H1 (cell line): ENCODE results near the gene SLC35E1. TPM values are rescaled to one million over a fixed set of nuclear protein-coding genes. Genes with fewer than 3 reads are reported as not detected.

ENCODE experiments used
- CTCF ChIA-PET: fragments of 300-600 bp; sonication (Branson Sonifier 250); formaldehyde crosslinking; loops from one replicate; lab custom pipeline; 2021; ENCODE audit not compliant: partially characterized antibody; lab: Charles Lee
- POLR2A ChIA-PET: fragments of 300-600 bp; sonication (Branson Sonifier 250); formaldehyde crosslinking; loops from one replicate; lab custom pipeline; 2021; ENCODE audit warnings: inconsistent platforms; ENCODE audit not compliant: partially characterized antibody; lab: Charles Lee
- DNase-seq, 2 experiments: peaks; one replicate each; pipeline versions ENCODE4 v3.0.0 to v3.0.0-alpha.2; 2010 to 2022; ENCODE audit warnings: low spot score in 2 of 2, low read depth in 1 of 2, mixed read lengths in 1 of 2
- FAIRE-seq: peaks from 2 replicates; lab custom pipeline; 2011; peaks lifted over from hg19 to GRCh38; lab: Jason Lieb, UNC
- H2AFZ ChIP-seq: 2 replicates; pipeline ENCODE4 v1.8.1; 2012; ENCODE audit warnings: low read length, inconsistent platforms
- H2AK5ac ChIP-seq: 2 replicates; pipeline ENCODE4 v1.6.1; 2013; ENCODE audit warnings: low read depth, low read length
- H2BK120ac ChIP-seq: replicated peaks from 2 replicates; pipeline ENCODE3; 2013; ENCODE audit warnings: low read depth, low read length, inconsistent platforms
- H2BK12ac ChIP-seq: 2 replicates; pipeline ENCODE4 v1.6.1; 2013; ENCODE audit warnings: low read depth, low read length
- H2BK15ac ChIP-seq: 2 replicates; pipeline ENCODE4 v1.6.1; 2013; ENCODE audit warnings: low read length
- H2BK20ac ChIP-seq: 2 replicates; pipeline ENCODE4 v1.6.1; 2013; ENCODE audit warnings: low read length
- H2BK5ac ChIP-seq: 2 replicates; pipeline ENCODE4 v1.6.1; 2013; ENCODE audit warnings: low read depth, low read length
- H3K14ac ChIP-seq: 2 replicates; pipeline ENCODE4 v1.6.1; 2013; ENCODE audit warnings: inconsistent platforms; ENCODE audit not compliant: insufficient read length
- H3K18ac ChIP-seq: 2 replicates; pipeline ENCODE4 v1.6.1; 2013; ENCODE audit warnings: low read length; ENCODE audit errors: extremely low read depth
- H3K23ac ChIP-seq: 2 replicates; pipeline ENCODE4 v1.6.1; 2013; ENCODE audit warnings: inconsistent platforms; ENCODE audit not compliant: insufficient read length
- H3K23me2 ChIP-seq: 2 replicates; pipeline ENCODE4 v1.6.1; 2013; ENCODE audit warnings: low read depth, low read length
- H3K27ac ChIP-seq: 2 replicates; pipeline ENCODE4 v1.6.1; 2011; ENCODE audit warnings: low read depth, low read length, inconsistent platforms
- H3K27me3 ChIP-seq, 4 experiments: replicated peaks in 1 of 4; 1 replicate in 1 of 4; 2 replicates in 3 of 4; pipeline versions ENCODE4 v1.6.1 to v1.8.1; 2011 to 2013; ENCODE audit warnings: low read length in 3 of 4, mild to moderate bottlenecking in 3 of 4, inconsistent platforms in 2 of 4, mixed read lengths in 2 of 4, moderate library complexity in 1 of 4; ENCODE audit not compliant: control insufficient read depth in 3 of 4, insufficient read depth in 3 of 4; ENCODE audit errors: extremely low read depth in 1 of 4
- H3K36me3 ChIP-seq, 4 experiments: 2 replicates each; pipeline versions ENCODE4 v1.6.1 to v1.8.1; 2011 to 2013; ENCODE audit warnings: mild to moderate bottlenecking in 4 of 4, low read length in 3 of 4, moderate library complexity in 2 of 4, control low read depth in 1 of 4, inconsistent platforms in 1 of 4; ENCODE audit not compliant: insufficient read depth in 4 of 4, control insufficient read depth in 2 of 4
- H3K4ac ChIP-seq: replicated peaks from 2 replicates; pipeline ENCODE3; 2013; ENCODE audit warnings: low read length, low read depth, mixed read lengths, inconsistent platforms; ENCODE audit not compliant: insufficient read length
- H3K4me1 ChIP-seq, 4 experiments: replicated peaks in 1 of 4; 1 replicate in 1 of 4; 2 replicates in 3 of 4; pipeline versions ENCODE4 v1.6.1 to v1.8.1; 2011 to 2013; ENCODE audit warnings: low read length in 3 of 4, inconsistent platforms in 2 of 4, mixed read lengths in 1 of 4; ENCODE audit not compliant: insufficient read depth in 4 of 4, control insufficient read depth in 3 of 4
- H3K4me2 ChIP-seq, 2 experiments: 2 replicates each; pipeline versions ENCODE4 v1.6.1 to v1.8.1; 2011 to 2013; ENCODE audit warnings: low read depth in 2 of 2, low read length in 2 of 2, control low read depth in 1 of 2, inconsistent platforms in 1 of 2, mild to moderate bottlenecking in 1 of 2; ENCODE audit not compliant: insufficient read depth in 1 of 2
- H3K4me3 ChIP-seq, 4 experiments: fragments of 200-600, 300-600 bp in 1 of 4; sonication (generic), shearing (Covaris generic), sonication (Bioruptor Twin) in 1 of 4; 2 replicates each; pipeline versions ENCODE4 v1.5.1 to v1.8.1; 2011 to 2016; ENCODE audit warnings: low read length in 4 of 4, low read depth in 3 of 4, control low read depth in 2 of 4, inconsistent platforms in 2 of 4, mild to moderate bottlenecking in 2 of 4, mixed read lengths in 1 of 4, moderate library complexity in 1 of 4; ENCODE audit not compliant: insufficient read depth in 2 of 4; ENCODE audit errors: extremely low read depth in 1 of 4
- H3K56ac ChIP-seq: replicated peaks from 2 replicates; pipeline ENCODE3; 2013; ENCODE audit warnings: low read depth, mild to moderate bottlenecking, mixed read lengths, low read length, inconsistent platforms; ENCODE audit not compliant: insufficient read length
- H3K79me1 ChIP-seq: 2 replicates; pipeline ENCODE4 v1.6.1; 2013; ENCODE audit warnings: low read depth, low read length, control low read depth
- H3K79me2 ChIP-seq, 2 experiments: 2 replicates each; pipeline versions ENCODE4 v1.6.1 to v1.8.1; 2012 to 2013; ENCODE audit warnings: low read length in 2 of 2, mild to moderate bottlenecking in 2 of 2, inconsistent platforms in 1 of 2; ENCODE audit not compliant: insufficient read depth in 2 of 2, control insufficient read depth in 1 of 2
- H3K9ac ChIP-seq, 4 experiments: replicated peaks in 1 of 4; 1 replicate in 1 of 4; 2 replicates in 3 of 4; pipeline versions ENCODE4 v1.6.1 to v1.8.1; 2011 to 2013; ENCODE audit warnings: low read depth in 3 of 4, low read length in 3 of 4, control low read depth in 2 of 4, mild to moderate bottlenecking in 2 of 4, moderate library complexity in 2 of 4, inconsistent platforms in 1 of 4; ENCODE audit errors: extremely low read depth in 1 of 4
- H3K9me3 ChIP-seq, 2 experiments: 2 replicates each; pipeline versions ENCODE4 v1.6.1 to v1.8.1; 2012 to 2013; ENCODE audit warnings: mild to moderate bottlenecking in 2 of 2, moderate library complexity in 2 of 2, control low read depth in 1 of 2, inconsistent platforms in 1 of 2, low read depth in 1 of 2, low read length in 1 of 2, mixed read lengths in 1 of 2; ENCODE audit not compliant: insufficient read depth in 2 of 2
- H4K20me1 ChIP-seq, 2 experiments: replicated peaks in 1 of 2; 2 replicates each; pipeline versions ENCODE3 to v1.8.1; 2011 to 2013; ENCODE audit warnings: inconsistent platforms in 2 of 2, low read length in 2 of 2, mild to moderate bottlenecking in 1 of 2; ENCODE audit not compliant: insufficient read depth in 2 of 2, control insufficient read depth in 1 of 2
- H4K5ac ChIP-seq: 2 replicates; pipeline ENCODE4 v1.6.1; 2013; ENCODE audit warnings: low read length, low read depth, mixed read lengths, inconsistent platforms; ENCODE audit not compliant: insufficient read length
- H4K8ac ChIP-seq: 2 replicates; pipeline ENCODE4 v1.8.0; 2013; ENCODE audit warnings: mild to moderate bottlenecking, moderate library complexity, low read length, inconsistent platforms; ENCODE audit not compliant: insufficient read depth; ENCODE audit errors: extremely low read depth
- H4K91ac ChIP-seq: replicated peaks from 2 replicates; pipeline ENCODE3; 2013; ENCODE audit warnings: low read length, mixed read lengths, inconsistent platforms; ENCODE audit not compliant: insufficient read length
- BRCA1 ChIP-seq: IDR thresholded peaks from 2 replicates; pipeline ENCODE4 v1.6.1; 2012; ENCODE audit warnings: low read depth, low read length, improper control_type of control experiment
- HDAC2 ChIP-seq, 2 experiments: fragments of 300-600 bp in 1 of 2; sonication (generic) in 1 of 2; IDR thresholded peaks; 2 replicates each; pipeline ENCODE4 v1.6.1; 2011 to 2012; ENCODE audit warnings: low read depth in 2 of 2, low read length in 2 of 2, mild to moderate bottlenecking in 2 of 2, moderate library complexity in 2 of 2, borderline replicate concordance in 1 of 2, inconsistent platforms in 1 of 2
- WGBS, 2 experiments: shearing (Covaris generic) in 1 of 2; methylation state at CpG; one replicate each; pipeline versions ENCODE4 v1.1.6 to v1.1.7; 2013 to 2015; ENCODE audit warnings: low lambda C conversion rate in 2 of 2, mixed read lengths in 2 of 2, inconsistent platforms in 1 of 2, low coverage in 1 of 2, missing lambda C conversion rate in 1 of 2; ENCODE audit not compliant: insufficient replicate concordance in 2 of 2, insufficient coverage in 1 of 2, insufficient read length in 1 of 2; ENCODE audit errors: extremely low coverage in 1 of 2, missing lambda C conversion rate in 1 of 2; 5-methylcytosine and 5-hydroxymethylcytosine counted together
- polyA plus RNA-seq, 7 experiments: library from polyadenylated mRNA; depleted of rRNA in 3 of 7; stranded (reverse) in 5 of 7; unstranded in 2 of 7; fragments of >200 nt in 5 of 7; fragments of 200-250 nt in 2 of 7; gene quantifications; 1 replicate in 5 of 7; 2 replicates in 1 of 7; 4 replicates in 1 of 7; pipeline versions ENCODE4 v1.2.1 to v1.2.3, GENCODE V29; 2011 to 2013; ENCODE audit warnings: missing spikeins in 2 of 7, mixed read lengths in 2 of 7
- total RNA-seq: library from RNA; stranded (reverse); fragmentation: NEBNext Ultra II Directional; extraction: Animal tissue kit (Norgen Biotek cat#: 25700); gene quantifications from 2 replicates; pipeline ENCODE4 v1.2.1, GENCODE V29; 2021

SLC35E1 gene
- total and polyA plus RNA-seq, 2 of the 8 experiments (the other 6 are each of a cell fraction or from before 2014, with no cell fraction given): 26.0 to 31.9 TPM

DNA sequence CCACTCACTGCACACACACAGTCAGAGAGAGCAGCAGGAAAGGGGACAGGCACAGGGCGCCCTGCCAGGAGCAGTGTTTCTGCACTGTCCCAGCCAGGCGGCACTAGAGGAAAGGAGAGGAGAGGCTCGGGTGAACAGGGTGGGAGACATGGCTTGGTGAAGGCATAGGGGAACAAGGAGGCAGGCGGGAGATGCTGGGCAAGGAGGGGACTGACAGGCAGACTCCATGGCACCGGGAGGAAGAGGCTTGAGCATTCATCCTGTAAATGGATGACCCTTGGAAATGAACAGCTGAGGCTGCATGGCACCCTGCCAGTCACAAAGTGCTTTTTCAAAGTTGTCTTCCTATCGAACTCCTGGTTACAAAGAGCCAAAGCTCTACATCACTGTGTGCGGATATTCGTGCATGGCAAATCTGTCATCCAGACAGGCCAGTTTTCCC, 33.4 kb upstream of the SLC35E1 start:
- H4K20me1 ChIP-seq: peaks cover 8 to 33% of the 10 kb centered on the region in 2 experiments
- H3K23me2 ChIP-seq: no peaks in the 10 kb centered on the region
- peak overlapping the region; percentile 62; the same call in 1 of the 2 replicates for H2BK5ac ChIP-seq
- H3K4ac ChIP-seq: no peak overlapping the region
- DNase-seq (no peak), FAIRE-seq (no peak)
- TF ChIP-seq BRCA1: no peak
- TF ChIP-seq HDAC2 (IDR thresholded peaks at IDR 0.05; ENCODE audit: borderline replicate concordance in 1 of 2, low read depth in 2 of 2, low read length in 2 of 2): no peak
- H3K14ac ChIP-seq: no peak overlapping the region
- H2BK20ac ChIP-seq: no peak overlapping the region
- ChIA-PET CTCF (interaction anchor here (0.6 to 1.2 kb wide), 4 partner anchors 12 to 780 kb away, joined by 3 to 4 read pairs (median 4); no protein-coding TSS in a partner anchor), POLR2A (no interaction called here)
- no peak overlapping the region for H4K91ac ChIP-seq
- no peak overlapping the region for H3K9ac ChIP-seq
- no peaks in the 10 kb centered on the region for H3K36me3 ChIP-seq
- peaks cover 40% of the 10 kb centered on the region for H3K79me1 ChIP-seq
- no peak overlapping the region for H4K5ac ChIP-seq
- no peak overlapping the region for H2AFZ ChIP-seq
- no peak overlapping the region for H2BK15ac ChIP-seq
- H3K9me3 ChIP-seq: no peaks in the 10 kb centered on the region
- H3K4me3 ChIP-seq: no peak overlapping the region
- no peak overlapping the region for H2BK12ac ChIP-seq
- no peak overlapping the region for H3K56ac ChIP-seq
- no peak overlapping the region for H4K8ac ChIP-seq
- no peaks in the 10 kb centered on the region for H3K4me1 ChIP-seq
- no peak overlapping the region for H3K23ac ChIP-seq
- no peak overlapping the region for H2BK120ac ChIP-seq
- no peak overlapping the region for H2AK5ac ChIP-seq
- no peak overlapping the region for H3K18ac ChIP-seq
- H3K79me2 ChIP-seq: peaks cover 0 to 86% of the 10 kb centered on the region in 2 experiments; a peak in 2 of 4 replicates
- no peak overlapping the region for H3K27ac ChIP-seq
- WGBS, 2 experiments: 82% methylated on average over 8 of the region's 8 CpGs; no CpG with 5 or more reads in 1 of the 2 experiments
- H3K27me3 ChIP-seq: no peaks in the 10 kb centered on the region
- H3K4me2 ChIP-seq: no peak overlapping the region
